A549 (cell line): ENCODE data around the gene RMRP. TPM values are rescaled to one million over a fixed set of nuclear protein-coding genes. Genes with fewer than 3 reads are reported as not detected.
A peak's percentile ranks its signal among the peaks of the same experiment; 100 is the strongest.

Source experiments
- ATAC-seq, 2 experiments: fragments of 200-7000 bp in 1 of 2; fragments of >200 bp in 1 of 2; cut with Nextera tagmentation in 1 of 2; cut with Tn5 transposase in 1 of 2; 3 replicates each; pipeline versions ENCODE4 v1.8.0 to v1.9.1; 2018 to 2020; ENCODE audit warnings: mild to moderate bottlenecking in 1 of 2, moderate library complexity in 1 of 2
- CTCF ChIA-PET: fragments of 300-600 bp; sonication (Branson Sonifier 250); formaldehyde crosslinking; extraction: SDS; loops from one replicate; lab custom pipeline; 2021; ENCODE audit warnings: antibody characterized with exemption, inconsistent platforms; lab: Yijun Ruan, JAX
- POLR2A ChIA-PET: fragments of 350-600 bp; formaldehyde crosslinking; extraction: SDS; loops from one replicate; lab custom pipeline; 2021; ENCODE audit warnings: antibody characterized with exemption, inconsistent platforms; lab: Yijun Ruan, JAX
- DNase-seq, 2 experiments: peaks; one replicate each; pipeline versions ENCODE4 v3.0.0 to v3.0.0-alpha.2; 2011 to 2016; ENCODE audit warnings: low read depth in 1 of 2, low spot score in 1 of 2
- FAIRE-seq: peaks from 2 replicates; lab custom pipeline; 2011; peaks lifted over from hg19 to GRCh38; lab: Jason Lieb, UNC
- H3K27ac ChIP-seq, 2 experiments: fragments of >200 bp; sonication (Bioruptor Twin); formaldehyde crosslinking; 3 replicates each; pipeline ENCODE4 v1.5.1; 2016 to 2017
- H3K4me1 ChIP-seq: fragments of >200 bp; sonication (Bioruptor Twin); formaldehyde crosslinking; 3 replicates; pipeline ENCODE4 v1.6.1; 2016
- H3K4me2 ChIP-seq: fragments of >200 bp; sonication (Bioruptor Twin); formaldehyde crosslinking; 3 replicates; pipeline ENCODE4 v1.6.1; 2016
- H3K4me3 ChIP-seq: fragments of >200 bp; sonication (Bioruptor Twin); formaldehyde crosslinking; 3 replicates; pipeline ENCODE4 v1.5.1; 2016
- H3K9me3 ChIP-seq: fragments of >200 bp; sonication (Bioruptor Twin); formaldehyde crosslinking; 3 replicates; pipeline ENCODE4 v1.6.1; 2016
- BHLHE40 ChIP-seq: IDR thresholded peaks from 2 replicates; pipeline ENCODE4 v1.6.1; 2012; ENCODE audit warnings: low read depth, low read length, inconsistent platforms
- CEBPB ChIP-seq, 2 experiments: fragments of >200 bp in 1 of 2; sonication (Bioruptor Twin) in 1 of 2; formaldehyde crosslinking in 1 of 2; IDR thresholded peaks; 2 replicates each; pipeline ENCODE4 v1.6.1; 2012 to 2016
- CHD2 ChIP-seq: fragments of 150-350 bp; IDR thresholded peaks from 2 replicates; pipeline ENCODE4 v1.6.1; 2014; ENCODE audit warnings: low read length; ENCODE audit not compliant: partially characterized antibody
- CHD4 ChIP-seq: fragments of 200-600 bp; sonication (generic); IDR thresholded peaks from 2 replicates; pipeline ENCODE4 v1.6.1; 2016; ENCODE audit warnings: antibody characterized with exemption, mild to moderate bottlenecking, borderline replicate concordance
- E2F6 ChIP-seq: IDR thresholded peaks from 2 replicates; pipeline ENCODE4 v1.6.1; 2012; ENCODE audit warnings: low read depth, borderline replicate concordance
- EHF ChIP-seq: fragments of 250-450 bp; sonication (Bioruptor Pico); IDR thresholded peaks from 2 replicates; pipeline ENCODE4 v1.5.0; 2020; ENCODE audit warnings: mild to moderate bottlenecking
- EHMT2 ChIP-seq: fragments of 200-600 bp; sonication (generic); IDR thresholded peaks from 2 replicates; pipeline ENCODE4 v1.6.1; 2016; ENCODE audit warnings: antibody characterized with exemption, low read depth, mild to moderate bottlenecking, moderate library complexity
- EP300 ChIP-seq, 2 experiments: fragments of >200 bp; sonication (Bioruptor Twin); formaldehyde crosslinking; IDR thresholded peaks; 2 replicates in 1 of 2; 3 replicates in 1 of 2; pipeline ENCODE4 v1.6.1; 2016 to 2017
- FOSL2 ChIP-seq, 2 experiments: fragments of 450-650 bp in 1 of 2; fragments of >200 bp in 1 of 2; sonication (Bioruptor Twin) in 1 of 2; formaldehyde crosslinking; IDR thresholded peaks; 2 replicates each; pipeline versions ENCODE4 v1.5.0 to v1.6.1; 2016 to 2020; ENCODE audit warnings: mild to moderate bottlenecking in 1 of 2, moderate library complexity in 1 of 2
- HDAC2 ChIP-seq: fragments of 200-600 bp; sonication (generic); IDR thresholded peaks from 2 replicates; pipeline ENCODE4 v1.6.1; 2016
- HEYL ChIP-seq: fragments of 250-450 bp; sonication (Bioruptor Pico); IDR thresholded peaks from 2 replicates; pipeline ENCODE4 v1.8.0; 2021; ENCODE audit warnings: mild to moderate bottlenecking, moderate library complexity
- HOXB13 ChIP-seq: fragments of 250-450 bp; sonication (Bioruptor Pico); IDR thresholded peaks from 2 replicates; pipeline ENCODE4 v1.5.0; 2020; ENCODE audit warnings: low read depth, mild to moderate bottlenecking, moderate library complexity
- JUN ChIP-seq, 2 experiments: fragments of >200 bp; sonication (Bioruptor Twin); formaldehyde crosslinking; IDR thresholded peaks; 2 replicates in 1 of 2; 3 replicates in 1 of 2; pipeline ENCODE4 v1.6.1; 2016 to 2017
- KDM5A ChIP-seq: fragments of 200-600 bp; sonication (generic); IDR thresholded peaks from 2 replicates; pipeline ENCODE4 v1.6.1; 2016; ENCODE audit warnings: antibody characterized with exemption, mild to moderate bottlenecking
- MAFK ChIP-seq: fragments of 450-650 bp; IDR thresholded peaks from 2 replicates; pipeline ENCODE4 v1.6.1; 2014; ENCODE audit not compliant: partially characterized antibody
- MAX ChIP-seq: IDR thresholded peaks from 2 replicates; pipeline ENCODE4 v1.6.1; 2012
- MAZ ChIP-seq: fragments of 150-350 bp; IDR thresholded peaks from 2 replicates; pipeline ENCODE4 v1.6.1; 2014; ENCODE audit warnings: antibody characterized with exemption, low read depth, low read length, borderline replicate concordance
- NFE2L2 ChIP-seq: fragments of 150-350 bp; conservative IDR thresholded peaks from 2 replicates; pipeline ENCODE4 v1.6.1; 2014; ENCODE audit warnings: low read length
- NPAS2 ChIP-seq: fragments of 250-450 bp; sonication (Bioruptor Pico); IDR thresholded peaks from 2 replicates; pipeline ENCODE4 v1.8.0; 2022; ENCODE audit warnings: mild to moderate bottlenecking, moderate library complexity, borderline replicate concordance
- PHF8 ChIP-seq: fragments of 200-600 bp; sonication (generic); IDR thresholded peaks from 2 replicates; pipeline ENCODE4 v1.6.1; 2016; ENCODE audit warnings: low read depth, mild to moderate bottlenecking, antibody characterized with exemption, moderate library complexity, borderline replicate concordance
- POLR2A ChIP-seq: IDR thresholded peaks from 2 replicates; pipeline ENCODE4 v1.6.1; 2012; ENCODE audit warnings: mild to moderate bottlenecking, low read length
- RAD21 ChIP-seq, 2 experiments: fragments of >200 bp in 1 of 2; sonication (Bioruptor Twin) in 1 of 2; formaldehyde crosslinking in 1 of 2; IDR thresholded peaks in 1 of 2; conservative IDR thresholded peaks in 1 of 2; 2 replicates in 1 of 2; 3 replicates in 1 of 2; pipeline ENCODE4 v1.6.1; 2012 to 2018; ENCODE audit warnings: inconsistent platforms in 1 of 2
- RARB ChIP-seq: fragments of 250-450 bp; sonication (Bioruptor Pico); IDR thresholded peaks from 2 replicates; pipeline ENCODE4 v1.8.0; 2021; ENCODE audit warnings: mild to moderate bottlenecking, moderate library complexity
- RCOR1 ChIP-seq: fragments of 150-350 bp; IDR thresholded peaks from 2 replicates; pipeline ENCODE4 v1.6.1; 2014; ENCODE audit warnings: antibody characterized with exemption, low read length, low read depth
- RFX5 ChIP-seq: fragments of 450-650 bp; IDR thresholded peaks from 2 replicates; pipeline ENCODE4 v1.7.1; 2014; ENCODE audit warnings: antibody characterized with exemption, mild to moderate bottlenecking, moderate library complexity
- RNF2 ChIP-seq: fragments of 200-600 bp; sonication (generic); IDR thresholded peaks from 2 replicates; pipeline ENCODE4 v1.6.1; 2016; ENCODE audit warnings: low read depth, mild to moderate bottlenecking, antibody characterized with exemption, moderate library complexity, borderline replicate concordance
- SMC3 ChIP-seq: fragments of >200 bp; sonication (Bioruptor Twin); formaldehyde crosslinking; IDR thresholded peaks from 3 replicates; pipeline ENCODE4 v1.6.1; 2018; ENCODE audit warnings: inconsistent platforms
- SREBF2 ChIP-seq: fragments of 450-650 bp; IDR thresholded peaks from 2 replicates; pipeline ENCODE4 v1.6.1; 2014; ENCODE audit warnings: mild to moderate bottlenecking, moderate library complexity
- TP53 ChIP-seq: fragments of 250-450 bp; sonication (Bioruptor Pico); IDR thresholded peaks from 2 replicates; pipeline ENCODE4 v1.5.0; 2021; ENCODE audit warnings: mild to moderate bottlenecking, moderate library complexity
- ZC3H11A ChIP-seq: fragments of 450-650 bp; IDR thresholded peaks from 2 replicates; pipeline ENCODE4 v1.6.1; 2014; ENCODE audit warnings: antibody characterized with exemption, mild to moderate bottlenecking
- ZFP36 ChIP-seq: fragments of 450-650 bp; IDR thresholded peaks from 2 replicates; pipeline ENCODE4 v1.6.1; 2014; ENCODE audit warnings: borderline replicate concordance; ENCODE audit not compliant: partially characterized antibody
- ZNF302 ChIP-seq: fragments of 250-450 bp; sonication (Bioruptor Pico); IDR thresholded peaks from 2 replicates; pipeline ENCODE4 v1.9.0; 2021; ENCODE audit warnings: inconsistent platforms, mild to moderate bottlenecking, moderate library complexity
- WGBS: methylation state at CpG from one replicate; pipeline ENCODE4 v1.1.6; 2017; ENCODE audit errors: missing lambda C conversion rate; 5-methylcytosine and 5-hydroxymethylcytosine counted together
- polyA minus RNA-seq: library from RNA; depleted of rRNA, polyadenylated mRNA; stranded (reverse); fragments of >200 nt; gene quantifications from 2 replicates; pipeline ENCODE4 v1.2.3, GENCODE V29; 2011; rRNA and poly(A)+ RNA removed
- polyA plus RNA-seq, 4 experiments: library from polyadenylated mRNA; depleted of rRNA in 3 of 4; stranded (reverse); fragments of >200 nt; fragmentation: RNase III in 1 of 4; extraction: RNeasy Plus Mini Kit Qiagen cat#74134 plus additional on column Dnase treatment in 1 of 4; gene quantifications; 2 replicates in 3 of 4; 3 replicates in 1 of 4; pipeline ENCODE4 v1.2.3, GENCODE V29; 2011 to 2017
- TF ChIP-seq, protein P1 (sequence below): fragments of 250-450 bp; sonication (Bioruptor Pico); IDR thresholded peaks from 2 replicates; pipeline ENCODE4 v1.5.0; 2020; ENCODE audit warnings: low read depth, mild to moderate bottlenecking, moderate library complexity
- TF ChIP-seq, protein P2 (sequence below): fragments of 450-650 bp; IDR thresholded peaks from 2 replicates; pipeline ENCODE4 v1.6.1; 2014; ENCODE audit warnings: antibody characterized with exemption
- TF ChIP-seq, protein P3 (sequence below): fragments of >200 bp; sonication (Bioruptor Twin); formaldehyde crosslinking; IDR thresholded peaks from 3 replicates; pipeline ENCODE4 v1.5.1; 2016

The RMRP gene
- 80.2 and 257 TPM in 2 replicates for polyA plus RNA-seq (2011; rRNA removed)
- 70.8 and 88.5 TPM in 2 replicates for polyA plus RNA-seq (2012; cell fraction: cytosol; rRNA removed)
- polyA plus RNA-seq (2012; cell fraction: nucleus; rRNA removed), result 313 TPM in 1 of 2 replicates, not detected in the other
- 14.7 TPM in 1 of 3 replicates, not detected in the others for polyA plus RNA-seq (2017; fragmentation: RNase III; extraction: RNeasy Plus Mini Kit Qiagen cat#74134 plus additional on column Dnase treatment)
- polyA minus RNA-seq, result 13,550 and 18,381 TPM in 2 replicates

DNA sequence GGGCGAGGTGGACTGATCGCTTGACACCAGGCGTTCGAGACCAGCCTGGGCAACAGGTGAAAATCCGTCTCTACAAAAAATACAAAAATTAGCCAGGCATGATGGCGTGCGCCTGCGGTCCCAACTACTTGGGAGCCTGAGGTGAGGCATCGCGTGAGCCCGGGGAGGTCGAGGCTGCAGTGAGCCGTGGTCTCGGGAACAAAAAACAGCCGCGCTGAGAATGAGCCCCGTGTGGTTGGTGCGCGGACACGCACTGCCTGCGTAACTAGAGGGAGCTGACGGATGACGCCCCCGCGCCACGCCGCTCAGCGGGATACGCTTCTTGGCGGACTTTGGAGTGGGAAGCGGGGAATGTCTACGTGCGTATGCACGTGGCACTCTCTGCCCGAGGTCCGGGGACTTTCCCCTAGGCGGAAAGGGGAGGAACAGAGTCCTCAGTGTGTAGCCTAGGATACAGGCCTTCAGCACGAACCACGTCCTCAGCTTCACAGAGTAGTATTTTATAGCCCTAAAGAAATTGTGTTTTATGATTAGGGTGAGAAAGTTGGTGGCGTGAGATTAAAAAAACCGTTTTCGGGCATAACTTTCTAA, at the start of gene RMRP:
TSS of gene RMRP (minus strand) at position 474 of the 591 bp plus-strand sequence.
- Histone ChIP-seq H3K4me1 (peaks cover 26% of the 10 kb centered on the region), H3K4me2 (peak within 1 kb of the TSS; percentile 83), H3K4me3 (peak within 1 kb of the TSS; percentile 68), H3K9me3 (no peaks in the 10 kb centered on the region), H3K27ac (peak within 1 kb of the TSS; percentile 93 to 98)
- ChIA-PET POLR2A (interaction anchor here (0.5 to 3.1 kb wide), 13 partner anchors 10 to 578 kb away, joined by 3 to 38 read pairs (median 5); partner anchors contain the start of genes CREB3, FANCG, GBA2 and RGP1), CTCF (interaction anchor here (0.6 to 21.5 kb wide), 20 partner anchors 10 to 288 kb away, joined by 3 to 498 read pairs (median 6); partner anchors contain the start of genes CA9, CREB3, MSMP and SPAG8)
- DNase-seq, result peak; percentile 98 to 100
- FAIRE-seq, result peak; percentile 74
- WGBS, result under 1% methylated on average over 42 of the region's 42 CpGs
- peak; percentile 89 to 95 for ATAC-seq
- TF ChIP-seq RCOR1 (no peak), SREBF2 (peak; percentile 87), ZNF302 (CRISPR knock-in tag) (no peak), HDAC2 (no peak), TP53 (CRISPR knock-in tag) (peak; percentile 27; the same call in 1 of the 2 replicates), JUN (IDR thresholded peaks at IDR 0.05) (peak in 1 of 2 experiments; percentile 32; a peak in 1 of 5 replicates), RAD21 (conservative IDR thresholded peaks at IDR 0.05 in 1 of 2, IDR thresholded peaks at IDR 0.05 in 1 of 2) (peak in 1 of 2 experiments; percentile 34; a peak in 4 of 5 replicates), SMC3 (peak; percentile 42), POLR2A (no peak), EHMT2 (no peak), RFX5 (no peak), FOSL2 (IDR thresholded peaks at IDR 0.05) (no peak), FOSL2 (CRISPR knock-in tag; IDR thresholded peaks at IDR 0.05) (peak; percentile 64), KDM5A (no peak), EHF (no peak), ZC3H11A (no peak), HEYL (CRISPR knock-in tag) (no peak), E2F6 (peak; percentile 96), MAZ (no peak), CHD4 (no peak), CHD2 (no peak), HOXB13 (CRISPR knock-in tag) (no peak; the same call in 1 of the 2 replicates), NFE2L2 (no peak), MAFK (no peak), EP300 (IDR thresholded peaks at IDR 0.05) (no peak), RNF2 (0 out of 2 replicates have a peak, but pooled peaks have one; percentile 43), PHF8 (no peak), NPAS2 (CRISPR knock-in tag) (peak; percentile 95), BHLHE40 (peak; percentile 95), MAX (peak; percentile 99), ZFP36 (no peak), CEBPB (IDR thresholded peaks at IDR 0.05) (peak in 1 of 2 experiments; percentile 43; a peak in 1 of 4 replicates), RARB (CRISPR knock-in tag) (no peak)
- TF ChIP-seq, protein P1, sequence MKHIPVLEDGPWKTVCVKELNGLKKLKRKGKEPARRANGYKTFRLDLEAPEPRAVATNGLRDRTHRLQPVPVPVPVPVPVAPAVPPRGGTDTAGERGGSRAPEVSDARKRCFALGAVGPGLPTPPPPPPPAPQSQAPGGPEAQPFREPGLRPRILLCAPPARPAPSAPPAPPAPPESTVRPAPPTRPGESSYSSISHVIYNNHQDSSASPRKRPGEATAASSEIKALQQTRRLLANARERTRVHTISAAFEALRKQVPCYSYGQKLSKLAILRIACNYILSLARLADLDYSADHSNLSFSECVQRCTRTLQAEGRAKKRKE (CRISPR knock-in tag), result no peak
- TF ChIP-seq, protein P2, sequence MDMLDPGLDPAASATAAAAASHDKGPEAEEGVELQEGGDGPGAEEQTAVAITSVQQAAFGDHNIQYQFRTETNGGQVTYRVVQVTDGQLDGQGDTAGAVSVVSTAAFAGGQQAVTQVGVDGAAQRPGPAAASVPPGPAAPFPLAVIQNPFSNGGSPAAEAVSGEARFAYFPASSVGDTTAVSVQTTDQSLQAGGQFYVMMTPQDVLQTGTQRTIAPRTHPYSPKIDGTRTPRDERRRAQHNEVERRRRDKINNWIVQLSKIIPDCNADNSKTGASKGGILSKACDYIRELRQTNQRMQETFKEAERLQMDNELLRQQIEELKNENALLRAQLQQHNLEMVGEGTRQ, result peak; percentile 75
- TF ChIP-seq, protein P3, sequence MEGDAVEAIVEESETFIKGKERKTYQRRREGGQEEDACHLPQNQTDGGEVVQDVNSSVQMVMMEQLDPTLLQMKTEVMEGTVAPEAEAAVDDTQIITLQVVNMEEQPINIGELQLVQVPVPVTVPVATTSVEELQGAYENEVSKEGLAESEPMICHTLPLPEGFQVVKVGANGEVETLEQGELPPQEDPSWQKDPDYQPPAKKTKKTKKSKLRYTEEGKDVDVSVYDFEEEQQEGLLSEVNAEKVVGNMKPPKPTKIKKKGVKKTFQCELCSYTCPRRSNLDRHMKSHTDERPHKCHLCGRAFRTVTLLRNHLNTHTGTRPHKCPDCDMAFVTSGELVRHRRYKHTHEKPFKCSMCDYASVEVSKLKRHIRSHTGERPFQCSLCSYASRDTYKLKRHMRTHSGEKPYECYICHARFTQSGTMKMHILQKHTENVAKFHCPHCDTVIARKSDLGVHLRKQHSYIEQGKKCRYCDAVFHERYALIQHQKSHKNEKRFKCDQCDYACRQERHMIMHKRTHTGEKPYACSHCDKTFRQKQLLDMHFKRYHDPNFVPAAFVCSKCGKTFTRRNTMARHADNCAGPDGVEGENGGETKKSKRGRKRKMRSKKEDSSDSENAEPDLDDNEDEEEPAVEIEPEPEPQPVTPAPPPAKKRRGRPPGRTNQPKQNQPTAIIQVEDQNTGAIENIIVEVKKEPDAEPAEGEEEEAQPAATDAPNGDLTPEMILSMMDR, result no peak
